Astrocyte (in vitro differentiated cells and primary cell): ENCODE results near the gene CYSTM1.

Experiments
- EZH2 ChIP-seq: IDR thresholded peaks from 2 replicates; pipeline ENCODE4 v1.6.1; 2012; ENCODE audit warnings: mild to moderate bottlenecking, low read length, inconsistent platforms; ENCODE audit not compliant: insufficient read depth
- TF ChIP-seq, protein P1 (sequence below): IDR thresholded peaks from 2 replicates; pipeline ENCODE4 v1.5.1; 2011; ENCODE audit warnings: low read depth, mild to moderate bottlenecking, inconsistent platforms, low read length, moderate library complexity; ENCODE audit not compliant: insufficient read depth

DNA sequence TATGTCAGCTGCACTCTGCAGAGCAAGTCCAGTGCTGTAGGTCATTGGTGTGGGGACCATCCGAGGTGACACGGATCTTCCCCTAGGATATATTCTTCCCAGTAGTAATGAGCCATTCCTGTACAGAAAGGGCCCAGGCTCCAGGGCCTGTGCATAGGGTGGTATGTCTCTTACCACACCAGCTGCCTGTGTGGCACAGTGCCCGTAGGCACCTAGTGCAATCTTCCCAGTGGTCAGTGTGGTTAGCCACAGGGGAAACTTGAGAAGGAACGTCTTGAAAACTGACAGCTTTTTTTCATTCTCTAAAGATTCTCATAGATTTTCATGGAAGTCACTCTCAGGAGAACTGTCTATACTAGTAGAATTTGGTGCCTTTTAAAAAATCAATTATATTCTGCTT is 39.8 kb downstream of the CYSTM1 start:
- TF ChIP-seq, protein P1, sequence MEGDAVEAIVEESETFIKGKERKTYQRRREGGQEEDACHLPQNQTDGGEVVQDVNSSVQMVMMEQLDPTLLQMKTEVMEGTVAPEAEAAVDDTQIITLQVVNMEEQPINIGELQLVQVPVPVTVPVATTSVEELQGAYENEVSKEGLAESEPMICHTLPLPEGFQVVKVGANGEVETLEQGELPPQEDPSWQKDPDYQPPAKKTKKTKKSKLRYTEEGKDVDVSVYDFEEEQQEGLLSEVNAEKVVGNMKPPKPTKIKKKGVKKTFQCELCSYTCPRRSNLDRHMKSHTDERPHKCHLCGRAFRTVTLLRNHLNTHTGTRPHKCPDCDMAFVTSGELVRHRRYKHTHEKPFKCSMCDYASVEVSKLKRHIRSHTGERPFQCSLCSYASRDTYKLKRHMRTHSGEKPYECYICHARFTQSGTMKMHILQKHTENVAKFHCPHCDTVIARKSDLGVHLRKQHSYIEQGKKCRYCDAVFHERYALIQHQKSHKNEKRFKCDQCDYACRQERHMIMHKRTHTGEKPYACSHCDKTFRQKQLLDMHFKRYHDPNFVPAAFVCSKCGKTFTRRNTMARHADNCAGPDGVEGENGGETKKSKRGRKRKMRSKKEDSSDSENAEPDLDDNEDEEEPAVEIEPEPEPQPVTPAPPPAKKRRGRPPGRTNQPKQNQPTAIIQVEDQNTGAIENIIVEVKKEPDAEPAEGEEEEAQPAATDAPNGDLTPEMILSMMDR, result no peak
- TF ChIP-seq EZH2, result no peak
